Trophoblast cell (in vitro differentiated cells and primary cell): ENCODE data around the gene NCOA6.
A peak's percentile ranks its signal among the peaks of the same experiment; 100 is the strongest.
"Not testable (repeated sequence)": the region's sequence is repeated elsewhere in the genome, so short reads cannot be mapped to it uniquely, and the experiment has no call there.

Source experiments
- DNase-seq, 2 donors: peaks; one replicate each; pipeline ENCODE4 v3.0.0-alpha.2; 2016
- H2AFZ ChIP-seq: 2 replicates; pipeline ENCODE4 v1.6.1; 2013; ENCODE audit warnings: low read length, moderate library complexity, mild to moderate bottlenecking; ENCODE audit not compliant: insufficient read depth, poor library complexity
- H2AK5ac ChIP-seq: 2 replicates; pipeline ENCODE4 v1.6.1; 2013; ENCODE audit warnings: mild to moderate bottlenecking, low read length
- H2BK120ac ChIP-seq: 2 replicates; pipeline ENCODE4 v1.6.1; 2013; ENCODE audit warnings: low read length, mild to moderate bottlenecking, moderate library complexity; ENCODE audit not compliant: insufficient read depth, poor library complexity
- H2BK12ac ChIP-seq: 2 replicates; pipeline ENCODE4 v1.6.1; 2013; ENCODE audit warnings: mild to moderate bottlenecking, low read length, moderate library complexity
- H2BK5ac ChIP-seq: 2 replicates; pipeline ENCODE4 v1.6.1; 2013; ENCODE audit warnings: low read length, low read depth, moderate library complexity, mild to moderate bottlenecking; ENCODE audit not compliant: poor library complexity
- H3K14ac ChIP-seq: 2 replicates; pipeline ENCODE4 v1.6.1; 2013; ENCODE audit warnings: mild to moderate bottlenecking, low read length
- H3K18ac ChIP-seq: 2 replicates; pipeline ENCODE4 v1.6.1; 2013; ENCODE audit warnings: mild to moderate bottlenecking, low read length
- H3K23ac ChIP-seq: 2 replicates; pipeline ENCODE4 v1.6.1; 2013; ENCODE audit warnings: low read length
- H3K27ac ChIP-seq: 2 replicates; pipeline ENCODE4 v1.5.1; 2013; ENCODE audit warnings: low read depth, mild to moderate bottlenecking, inconsistent platforms, low read length, moderate library complexity
- H3K27me3 ChIP-seq: 2 replicates; pipeline ENCODE4 v1.6.1; 2013; ENCODE audit warnings: inconsistent platforms, mild to moderate bottlenecking, low read length, moderate library complexity; ENCODE audit not compliant: insufficient read depth
- H3K36me3 ChIP-seq, 2 experiments: 1 replicate in 1 of 2; 2 replicates in 1 of 2; pipeline ENCODE4 v1.6.1; 2013; ENCODE audit warnings: low read length in 2 of 2, mild to moderate bottlenecking in 2 of 2, moderate library complexity in 1 of 2; ENCODE audit not compliant: insufficient read depth in 2 of 2, control insufficient read depth in 1 of 2
- H3K4ac ChIP-seq: 2 replicates; pipeline ENCODE4 v1.6.1; 2013; ENCODE audit warnings: low read depth, mild to moderate bottlenecking, low read length, moderate library complexity
- H3K4me1 ChIP-seq, 2 experiments: 1 replicate in 1 of 2; 2 replicates in 1 of 2; pipeline ENCODE4 v1.6.1; 2013; ENCODE audit warnings: low read length in 2 of 2, mild to moderate bottlenecking in 2 of 2, moderate library complexity in 1 of 2; ENCODE audit not compliant: insufficient read depth in 2 of 2, control insufficient read depth in 1 of 2
- H3K4me2 ChIP-seq: 2 replicates; pipeline ENCODE4 v1.6.1; 2013; ENCODE audit warnings: inconsistent platforms, mild to moderate bottlenecking, low read length, moderate library complexity
- H3K4me3 ChIP-seq: 2 replicates; pipeline ENCODE4 v1.5.1; 2013; ENCODE audit warnings: mild to moderate bottlenecking, low read depth, low read length, inconsistent platforms
- H3K79me1 ChIP-seq: one replicate; pipeline ENCODE4 v1.6.1; 2013; ENCODE audit warnings: low read length
- H3K79me2 ChIP-seq: 2 replicates; pipeline ENCODE4 v1.6.1; 2013; ENCODE audit warnings: low read length, mild to moderate bottlenecking; ENCODE audit not compliant: control insufficient read depth, insufficient read depth, poor library complexity
- H3K9ac ChIP-seq: 2 replicates; pipeline ENCODE4 v1.6.1; 2013; ENCODE audit warnings: mild to moderate bottlenecking, low read length
- H3K9me3 ChIP-seq: 2 replicates; pipeline ENCODE4 v1.6.1; 2013; ENCODE audit warnings: low read depth, mild to moderate bottlenecking, control low read depth, inconsistent platforms, low read length; ENCODE audit not compliant: insufficient read depth
- H4K12ac ChIP-seq: 2 replicates; pipeline ENCODE4 v1.6.1; 2013; ENCODE audit warnings: low read depth, mild to moderate bottlenecking, low read length, moderate library complexity
- H4K8ac ChIP-seq: 2 replicates; pipeline ENCODE4 v1.6.1; 2013; ENCODE audit warnings: low read depth, mild to moderate bottlenecking, low read length, moderate library complexity
- H4K91ac ChIP-seq: one replicate; pipeline ENCODE4 v1.6.1; 2013; ENCODE audit warnings: low read depth, mild to moderate bottlenecking, low read length, moderate library complexity
- WGBS: extraction: QIAGEN DNeasy Blood & Tissue Kit; methylation state at CpG from one replicate; pipeline ENCODE4 v1.1.7; 2013; ENCODE audit warnings: missing lambda C conversion rate; ENCODE audit not compliant: insufficient read length, insufficient coverage; ENCODE audit errors: extremely low coverage; 5-methylcytosine and 5-hydroxymethylcytosine counted together

NCOA6 gene

DNA sequence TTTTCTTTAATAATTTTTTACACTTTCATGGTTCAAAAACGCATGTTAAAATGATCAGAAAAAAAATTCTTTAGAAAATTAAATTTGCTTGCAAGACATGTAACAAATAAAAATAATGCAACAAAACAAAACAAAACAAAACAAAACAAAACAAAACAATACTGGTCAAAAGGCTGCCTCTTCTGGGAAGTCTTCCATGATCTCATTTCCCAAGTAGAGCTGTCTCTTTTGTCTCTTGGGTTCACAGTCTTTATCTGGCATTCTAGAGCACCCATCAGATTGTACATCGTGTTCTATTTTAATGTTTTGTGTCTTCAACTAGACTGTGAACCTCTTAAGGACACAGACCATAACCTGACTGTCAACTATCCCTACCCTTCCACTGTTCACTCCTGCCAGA lies 96.0 kb downstream of the NCOA6 start:
- Histone ChIP-seq H2AFZ (no peak overlapping the region), H2BK12ac (no peak overlapping the region), H3K4me1 (no peaks in the 10 kb centered on the region), H3K4me2 (no peak overlapping the region), H2BK5ac (no peak overlapping the region), H4K91ac (no peak overlapping the region), H3K36me3 (peaks cover 15 to 31% of the 10 kb centered on the region in 2 experiments), H3K27ac (no peak overlapping the region), H3K18ac (no peak overlapping the region), H3K14ac (no peak overlapping the region), H2BK120ac (no peak overlapping the region), H3K27me3 (no peaks in the 10 kb centered on the region), H3K4ac (no peak overlapping the region), H3K9ac (no peak overlapping the region), H3K23ac (no peak overlapping the region), H4K8ac (no peak overlapping the region), H4K12ac (no peak overlapping the region), H3K9me3 (no peaks in the 10 kb centered on the region), H3K4me3 (no peak overlapping the region), H3K79me2 (no peaks in the 10 kb centered on the region), H2AK5ac (no peak overlapping the region), H3K79me1 (no peaks in the 10 kb centered on the region)
- no CpG with 5 or more reads among the region's 2 CpGs for WGBS
- no peak for DNase-seq

DNA sequence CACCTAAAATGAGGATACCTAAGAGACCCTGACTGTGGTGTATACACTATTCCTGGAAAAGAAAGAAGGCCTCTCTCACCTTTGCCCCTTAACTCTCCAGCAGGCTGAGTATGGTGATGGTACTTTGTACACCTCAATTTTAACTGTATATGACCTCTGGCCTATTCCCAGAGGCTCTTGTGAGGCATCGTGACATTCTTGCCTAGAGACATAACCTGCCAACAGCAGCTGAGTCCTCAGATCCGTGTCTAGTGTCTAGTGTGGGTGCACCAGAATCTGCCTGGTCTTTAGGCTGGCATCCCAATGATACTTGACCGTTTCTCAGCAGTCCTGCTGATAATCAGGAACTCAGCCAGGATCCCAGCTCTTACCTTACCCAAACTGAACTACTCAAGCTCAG lies 101.3 kb downstream of the NCOA6 start:
- H4K8ac ChIP-seq: no peak overlapping the region
- H3K4me2 ChIP-seq: no peak overlapping the region
- no peak overlapping the region for H2BK120ac ChIP-seq
- H3K79me1 ChIP-seq: no peaks in the 10 kb centered on the region
- no peak overlapping the region for H2AFZ ChIP-seq
- H3K14ac ChIP-seq: no peak overlapping the region
- no peaks in the 10 kb centered on the region for H3K4me1 ChIP-seq
- no peak overlapping the region for H3K4me3 ChIP-seq
- H3K36me3 ChIP-seq: peaks cover 12 to 37% of the 10 kb centered on the region in 2 experiments
- DNase-seq: peak in 1 of 2 donors; percentile 56
- no peak overlapping the region for H3K18ac ChIP-seq
- H3K23ac ChIP-seq: no peak overlapping the region
- H3K9ac ChIP-seq: no peak overlapping the region
- no peak overlapping the region for H2AK5ac ChIP-seq
- H3K4ac ChIP-seq: no peak overlapping the region
- WGBS: no CpG with 5 or more reads among the region's 3 CpGs
- H3K27ac ChIP-seq: no peak overlapping the region
- H2BK5ac ChIP-seq: no peak overlapping the region
- no peaks in the 10 kb centered on the region for H3K9me3 ChIP-seq
- no peaks in the 10 kb centered on the region for H3K27me3 ChIP-seq
- no peak overlapping the region for H4K91ac ChIP-seq
- H4K12ac ChIP-seq: no peak overlapping the region
- H3K79me2 ChIP-seq: no peaks in the 10 kb centered on the region
- H2BK12ac ChIP-seq: no peak overlapping the region

DNA sequence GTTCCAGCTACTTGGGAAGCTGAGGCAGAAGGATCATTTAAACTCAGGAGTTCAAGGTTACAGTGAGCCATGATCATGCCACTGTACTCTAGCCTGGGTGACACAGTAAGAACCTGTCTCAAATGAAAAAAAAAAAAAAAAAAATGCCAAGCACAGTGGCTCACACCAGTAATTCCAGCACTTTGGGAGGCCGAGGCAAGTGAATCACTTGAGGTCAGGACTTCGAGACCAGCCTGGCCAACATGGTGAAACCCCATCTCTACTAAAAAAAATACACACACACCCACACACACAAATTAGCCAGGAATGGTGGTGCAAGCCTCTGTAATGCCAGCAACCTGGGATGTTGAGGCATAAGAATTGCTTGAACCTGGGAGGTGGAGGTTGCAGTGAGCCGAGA lies 102.9 kb downstream of the NCOA6 start:
- H3K9ac ChIP-seq, H3K27me3 ChIP-seq, H3K9me3 ChIP-seq, H4K91ac ChIP-seq, H3K79me2 ChIP-seq, H3K14ac ChIP-seq, H3K4ac ChIP-seq, H2AFZ ChIP-seq, H3K23ac ChIP-seq, H2AK5ac ChIP-seq, H3K79me1 ChIP-seq, H2BK120ac ChIP-seq, H4K12ac ChIP-seq, H3K4me2 ChIP-seq, H2BK12ac ChIP-seq, H3K18ac ChIP-seq, H3K27ac ChIP-seq, H2BK5ac ChIP-seq, DNase-seq, H3K4me3 ChIP-seq, H4K8ac ChIP-seq, H3K4me1 ChIP-seq: not testable (repeated sequence)
- WGBS: no CpG with 5 or more reads among the region's 3 CpGs
- H3K36me3 ChIP-seq: peaks cover 12 to 38% of the 10 kb centered on the region in 2 experiments

DNA sequence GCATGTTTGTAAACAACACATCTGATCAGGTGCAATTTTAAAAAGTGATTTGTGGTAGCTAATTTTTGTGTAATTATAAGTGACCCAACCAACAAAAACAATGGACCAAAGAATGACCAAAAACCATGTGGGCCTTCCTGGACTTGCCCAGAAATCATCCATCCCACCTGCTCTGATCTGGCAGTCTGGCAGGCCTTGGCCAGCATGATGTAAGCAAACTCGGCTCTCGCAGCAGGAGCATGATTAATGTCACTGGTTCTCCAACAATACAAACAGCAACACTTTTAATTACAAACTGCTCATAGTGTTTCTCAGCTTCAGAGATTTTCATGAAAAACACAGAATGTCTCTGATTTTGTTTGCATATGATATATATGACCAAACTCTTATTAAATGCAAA lies 105.2 kb downstream of the NCOA6 start:
- no peak overlapping the region for H3K27ac ChIP-seq
- no peak overlapping the region for H3K18ac ChIP-seq
- H4K12ac ChIP-seq: no peak overlapping the region
- no peak overlapping the region for H3K14ac ChIP-seq
- no peak overlapping the region for H4K91ac ChIP-seq
- no peaks in the 10 kb centered on the region for H3K9me3 ChIP-seq
- no CpG with 5 or more reads among the region's 2 CpGs for WGBS
- H4K8ac ChIP-seq: no peak overlapping the region
- H3K36me3 ChIP-seq: peaks cover 12 to 27% of the 10 kb centered on the region in 2 experiments
- H2AFZ ChIP-seq: no peak overlapping the region
- H3K23ac ChIP-seq: no peak overlapping the region
- H3K9ac ChIP-seq: no peak overlapping the region
- H2BK12ac ChIP-seq: no peak overlapping the region
- no peak overlapping the region for H2BK120ac ChIP-seq
- no peak overlapping the region for H2BK5ac ChIP-seq
- no peaks in the 10 kb centered on the region for H3K4me1 ChIP-seq
- no peaks in the 10 kb centered on the region for H3K27me3 ChIP-seq
- no peak overlapping the region for H3K4me3 ChIP-seq
- DNase-seq: no peak
- no peaks in the 10 kb centered on the region for H3K79me1 ChIP-seq
- no peaks in the 10 kb centered on the region for H3K79me2 ChIP-seq
- no peak overlapping the region for H3K4ac ChIP-seq
- H3K4me2 ChIP-seq: no peak overlapping the region
- H2AK5ac ChIP-seq: no peak overlapping the region
